Right ventricle myocardium superior (tissue), 1 donor: Measurements from ENCODE around the gene CKAP5. TPM values are rescaled to one million over a fixed set of nuclear protein-coding genes. Genes with fewer than 3 reads are reported as not detected.
"Not testable (repeated sequence)": the region's sequence is repeated elsewhere in the genome, so short reads cannot be mapped to it uniquely, and the experiment has no call there.

Source experiments
- ATAC-seq: fragments of 200-7000 bp; cut with Tn5 transposase; one replicate; pipeline ENCODE4 v1.9.1; 2020; ENCODE audit warnings: mild to moderate bottlenecking; ENCODE audit not compliant: poor library complexity
- DNase-seq: peaks from one replicate; pipeline ENCODE4 v3.0.0-alpha.2; 2020
- intact Hi-C: fragments of 100-400 bp; cut with DNase I; formaldehyde crosslinking; loops from one replicate; pipeline ENCODE4 v1.11.2; 2022
- total RNA-seq: library from RNA; stranded (reverse); fragmentation: NEBNext Ultra II Directional; extraction: Animal tissue kit (Norgen Biotek cat#: 25700); gene quantifications from one replicate; pipeline ENCODE4 v1.2.1, GENCODE V29; 2021
- donor health status: DM: no; HTN: yes; CAD: no; lungs with severe emphysema.

Gene CKAP5
- total RNA-seq, 1 donor from 2014 or later: 69.4 TPM

GRCh38 chr11:46718155-46719019 lies 127.7 kb downstream of the CKAP5 start:
- peak; percentile 42 for ATAC-seq

GRCh38 chr11:46717825-46718154 lies 128.3 kb downstream of the CKAP5 start:
- intact Hi-C loops, ATAC-seq, DNase-seq: not testable (repeated sequence)

More at GRCh38 chr11:46718155-46719019, 127.7 kb downstream of the CKAP5 start:
- intact Hi-C loops: no loop called here
- DNase-seq: no peak

GRCh38 chr11:46712874-46713576 lies 133.1 kb downstream of the CKAP5 start:
- intact Hi-C loops: no loop called here
- DNase-seq: no peak
- ATAC-seq: no peak

GRCh38 chr11:46711303-46711702 lies 134.8 kb downstream of the CKAP5 start:
- peak; percentile 53 for ATAC-seq
- no peak for DNase-seq
- intact Hi-C loops: no loop called here

- DNase-seq: peak; percentile 72
- ATAC-seq: peak; percentile 97
- intact Hi-C loops: no loop called here
Measured at GRCh38 chr11:46710821-46711269, 135.2 kb downstream of the CKAP5 start.

- ATAC-seq, intact Hi-C loops, DNase-seq: not testable (repeated sequence)
Measured at GRCh38 chr11:46709351-46709750, 136.7 kb downstream of the CKAP5 start.

- intact Hi-C loops: no loop called here
- ATAC-seq (no peak), DNase-seq (no peak)
Measured at GRCh38 chr11:46706886-46707285, 139.2 kb downstream of the CKAP5 start.

- DNase-seq (no peak), ATAC-seq (no peak)
- intact Hi-C loops: no loop called here
Measured at GRCh38 chr11:46705070-46705688, 140.9 kb downstream of the CKAP5 start.

GRCh38 chr11:46701078-46701654 lies 144.9 kb downstream of the CKAP5 start:
- DNase-seq (no peak), ATAC-seq (no peak)
- intact Hi-C loops: no loop called here

GRCh38 chr11:46700241-46701077 lies 145.6 kb downstream of the CKAP5 start, which contains the start of the genes ARHGAP1 and ZNF408:
ARHGAP1 (minus strand) TSS chr11:46700619; CDS start chr11:46696107, 4,512 bp downstream.
ZNF408 (plus strand) TSS chr11:46701031; CDS start chr11:46701048, 17 bp downstream.
- DNase-seq (peak; percentile 99), ATAC-seq (peak; percentile 95)
- intact Hi-C loops: no loop called here

GRCh38 chr11:46698597-46698996 lies 147.5 kb downstream of the CKAP5 start:
- intact Hi-C loops: loop anchor here (10.0 kb wide), 1 partner anchor 84 kb away; the partner anchor contains the start of genes ATG13 and HARBI1
- DNase-seq: no peak
- no peak for ATAC-seq

- DNase-seq: no peak
- ATAC-seq: no peak
- intact Hi-C loops: loop anchor here (10.0 kb wide), 1 partner anchor 83 kb away; the partner anchor contains the start of genes ATG13 and HARBI1
Measured at GRCh38 chr11:46697723-46698122, 148.4 kb downstream of the CKAP5 start.

GRCh38 chr11:46697303-46697702 lies 148.8 kb downstream of the CKAP5 start:
- ATAC-seq (no peak), DNase-seq (no peak)
- intact Hi-C loops: loop anchor here (10.0 kb wide), 1 partner anchor 83 kb away; the partner anchor contains the start of genes ATG13 and HARBI1

- DNase-seq (peak; percentile 86), ATAC-seq (peak; percentile 68)
- intact Hi-C loops: loop anchor here (10.0 kb wide), 1 partner anchor 81 kb away; the partner anchor contains the start of genes ATG13 and HARBI1
Measured at GRCh38 chr11:46696212-46696558, 149.9 kb downstream of the CKAP5 start.

- no peak for DNase-seq
- intact Hi-C loops: loop anchor here (10.0 kb wide), 1 partner anchor 81 kb away; the partner anchor contains the start of genes ATG13 and HARBI1
- no peak for ATAC-seq
Measured at GRCh38 chr11:46695345-46696211, 150.5 kb downstream of the CKAP5 start.

GRCh38 chr11:46694607-46695006 lies 151.5 kb downstream of the CKAP5 start:
- intact Hi-C loops: loop anchor here (10.0 kb wide), 1 partner anchor 80 kb away; the partner anchor contains the start of genes ATG13 and HARBI1
- ATAC-seq (no peak), DNase-seq (no peak)

- ATAC-seq (no peak), DNase-seq (no peak)
- intact Hi-C loops: loop anchor here (10.0 kb wide), 1 partner anchor 79 kb away; the partner anchor contains the start of genes ATG13 and HARBI1
Measured at GRCh38 chr11:46694072-46694471, 152.0 kb downstream of the CKAP5 start.
